Lung (tissue), 12 donors: ENCODE data around the gene MINK1. TPM values are rescaled to one million over a fixed set of nuclear protein-coding genes. Genes with fewer than 3 reads are reported as not detected.

Experiments used
- ATAC-seq: fragments of 200-7000 bp; cut with Tn5 transposase; one replicate; pipeline ENCODE4 v1.9.1; 2020; ENCODE audit warnings: moderate number of reproducible peaks; ENCODE audit not compliant: insufficient read depth, low FRiP score
- DNase-seq, 3 donors: peaks; one replicate each; pipeline ENCODE4 v3.0.0-alpha.2; 2013 to 2017
- H3K27ac ChIP-seq, 2 donors: one replicate each; pipeline ENCODE4 v1.5.1; 2013; ENCODE audit warnings: mild to moderate bottlenecking in 2 of 2, moderate library complexity in 2 of 2, control low read depth in 1 of 2, inconsistent platforms in 1 of 2, low read depth in 1 of 2, low read length in 1 of 2
- H3K27me3 ChIP-seq, 3 donors: one replicate each; pipeline ENCODE4 v1.5.1; 2013; ENCODE audit warnings: low read length in 2 of 3; ENCODE audit not compliant: control insufficient read depth in 3 of 3, insufficient read depth in 3 of 3
- H3K36me3 ChIP-seq, 4 donors: one replicate each; pipeline ENCODE4 v1.5.1; 2013; ENCODE audit warnings: low read length in 4 of 4, mild to moderate bottlenecking in 1 of 4, moderate library complexity in 1 of 4; ENCODE audit not compliant: control insufficient read depth in 4 of 4, insufficient read depth in 4 of 4
- H3K4me1 ChIP-seq, 5 donors: one replicate each; pipeline ENCODE4 v1.5.1; 2013; ENCODE audit warnings: low read length in 5 of 5, mild to moderate bottlenecking in 2 of 5, moderate library complexity in 1 of 5; ENCODE audit not compliant: control insufficient read depth in 5 of 5, insufficient read depth in 5 of 5
- H3K4me3 ChIP-seq: one replicate; pipeline ENCODE4 v1.5.1; 2013; ENCODE audit warnings: mild to moderate bottlenecking, control low read depth, moderate library complexity
- H3K9ac ChIP-seq, 2 donors: one replicate each; pipeline ENCODE4 v1.5.1; 2013; ENCODE audit warnings: low read length in 2 of 2, control low read depth in 1 of 2; ENCODE audit not compliant: insufficient read depth in 1 of 2
- H3K9me3 ChIP-seq, 4 donors: one replicate each; pipeline ENCODE4 v1.5.1; 2013; ENCODE audit warnings: low read length in 3 of 4, mild to moderate bottlenecking in 1 of 4, moderate library complexity in 1 of 4; ENCODE audit not compliant: control insufficient read depth in 4 of 4, insufficient read depth in 3 of 4
- CTCF ChIP-seq: IDR thresholded peaks from 2 replicates; pipeline ENCODE4 v1.5.1; 2012; ENCODE audit warnings: mild to moderate bottlenecking; ENCODE audit errors: control extremely low read depth, extremely low read depth
- WGBS, 2 donors: extraction: QIAGEN DNeasy Blood & Tissue Kit; methylation state at CpG; one replicate each; pipeline ENCODE4 v1.1.7; 2013; 5-methylcytosine and 5-hydroxymethylcytosine counted together
- polyA plus RNA-seq, 2 donors: library from polyadenylated mRNA; stranded (reverse); fragments of 200-250 nt; gene quantifications; one replicate each; pipeline ENCODE4 v1.2.1, GENCODE V29; 2013
- total RNA-seq, 2 donors: library from RNA; depleted of rRNA in 1 of 2; stranded (reverse); fragments of >200 nt in 1 of 2; gene quantifications; one replicate each; pipeline ENCODE4 v1.2.1, GENCODE V29; 2014 to 2021
- donor health status: control.
- donor health status: control.
- donor health status: Bipolar disorder and iron deficiency.
- donor health status: healthy.
- donor health status: DM: yes; HTN: yes; CAD: no.

Gene MINK1
- total and polyA plus RNA-seq, 4 donors = 36.5 to 95.4 (median 51.0) TPM

GRCh38 chr17:4839221-4839620 lies 6.1 kb downstream of the MINK1 start:
- no peak overlapping the region for H3K4me3 ChIP-seq
- no peak overlapping the region for H3K27ac ChIP-seq
- H3K9me3 ChIP-seq = no peaks in the 10 kb centered on the region
- no peak for DNase-seq
- no peaks in the 10 kb centered on the region for H3K27me3 ChIP-seq
- H3K36me3 ChIP-seq = no peaks in the 10 kb centered on the region
- no peak overlapping the region for H3K9ac ChIP-seq
- no peak for TF ChIP-seq CTCF
- ATAC-seq = no peak
- WGBS, 2 donors = 89 to 91% methylated on average over 8 of the region's 8 CpGs
- H3K4me1 ChIP-seq = peaks cover 12 to 42% (median 21%) of the 10 kb centered on the region in 5 donors

GRCh38 chr17:4839965-4840892 lies 7.1 kb downstream of the MINK1 start:
- Histone ChIP-seq H3K4me1 (peaks cover 2 to 32% (median 17%) of the 10 kb centered on the region in 5 donors), H3K27me3 (no peaks in the 10 kb centered on the region), H3K36me3 (peaks cover 0 to 3% (median 1%) of the 10 kb centered on the region in 4 donors), H3K4me3 (no peak overlapping the region), H3K9ac (no peak overlapping the region), H3K27ac (no peak overlapping the region), H3K9me3 (no peaks in the 10 kb centered on the region)
- no peak for TF ChIP-seq CTCF
- 53 to 60% methylated on average over 8 of the region's 8 CpGs for WGBS, 2 donors
- ATAC-seq (no peak), DNase-seq (no peak)

GRCh38 chr17:4840893-4841242 lies 7.7 kb downstream of the MINK1 start:
- Histone ChIP-seq H3K27me3 (no peaks in the 10 kb centered on the region), H3K4me1 (peaks cover 0 to 26% (median 15%) of the 10 kb centered on the region in 5 donors), H3K27ac (no peak overlapping the region), H3K4me3 (no peak overlapping the region), H3K36me3 (peaks cover 0 to 4% (median 1%) of the 10 kb centered on the region in 4 donors), H3K9ac (no peak overlapping the region), H3K9me3 (no peaks in the 10 kb centered on the region)
- WGBS, 2 donors = 66 to 70% methylated on average over 10 of the region's 10 CpGs
- no peak for TF ChIP-seq CTCF
- DNase-seq = no peak
- ATAC-seq = no peak
